Prostate gland (tissue), 2 donors: ENCODE data around the gene MTA1.

Experiments used
- POLR2A ChIP-seq: fragments of 450-650 bp; IDR thresholded peaks from one replicate; pipeline ENCODE4 v1.6.1; 2016; ENCODE audit warnings: antibody characterized with exemption, mild to moderate bottlenecking
- POLR2AphosphoS5 ChIP-seq: sonication (generic); formaldehyde crosslinking; IDR thresholded peaks from one replicate; pipeline ENCODE4 v1.6.1; 2017; ENCODE audit warnings: antibody characterized with exemption
- TF ChIP-seq, protein P1 (sequence below), 4 experiments: fragments of 200-600 bp in 2 of 4; fragments of 450-650 bp in 2 of 4; sonication (generic) in 2 of 4; IDR thresholded peaks; 1 replicate in 3 of 4; 2 replicates in 1 of 4; pipeline ENCODE4 v1.5.1; 2016 to 2019; ENCODE audit warnings: antibody characterized with exemption in 4 of 4, mild to moderate bottlenecking in 2 of 4, moderate library complexity in 2 of 4

- TF ChIP-seq, protein P1, sequence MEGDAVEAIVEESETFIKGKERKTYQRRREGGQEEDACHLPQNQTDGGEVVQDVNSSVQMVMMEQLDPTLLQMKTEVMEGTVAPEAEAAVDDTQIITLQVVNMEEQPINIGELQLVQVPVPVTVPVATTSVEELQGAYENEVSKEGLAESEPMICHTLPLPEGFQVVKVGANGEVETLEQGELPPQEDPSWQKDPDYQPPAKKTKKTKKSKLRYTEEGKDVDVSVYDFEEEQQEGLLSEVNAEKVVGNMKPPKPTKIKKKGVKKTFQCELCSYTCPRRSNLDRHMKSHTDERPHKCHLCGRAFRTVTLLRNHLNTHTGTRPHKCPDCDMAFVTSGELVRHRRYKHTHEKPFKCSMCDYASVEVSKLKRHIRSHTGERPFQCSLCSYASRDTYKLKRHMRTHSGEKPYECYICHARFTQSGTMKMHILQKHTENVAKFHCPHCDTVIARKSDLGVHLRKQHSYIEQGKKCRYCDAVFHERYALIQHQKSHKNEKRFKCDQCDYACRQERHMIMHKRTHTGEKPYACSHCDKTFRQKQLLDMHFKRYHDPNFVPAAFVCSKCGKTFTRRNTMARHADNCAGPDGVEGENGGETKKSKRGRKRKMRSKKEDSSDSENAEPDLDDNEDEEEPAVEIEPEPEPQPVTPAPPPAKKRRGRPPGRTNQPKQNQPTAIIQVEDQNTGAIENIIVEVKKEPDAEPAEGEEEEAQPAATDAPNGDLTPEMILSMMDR (IDR thresholded peaks at IDR 0.05) = no peak
- TF ChIP-seq POLR2AphosphoS5 (no peak), POLR2A (no peak)
Measured at GRCh38 chr14:105388110-105388951, 31.3 kb upstream of the MTA1 start.
